Erythroblast (primary cell): ENCODE measurements around the gene HLX.

Experiments used
- GATA1 ChIP-seq: IDR thresholded peaks from 2 replicates; pipeline ENCODE4 v1.6.1; 2011; ENCODE audit warnings: low read depth, mild to moderate bottlenecking, control low read depth, low read length, moderate library complexity
- POLR2A ChIP-seq: IDR thresholded peaks from 2 replicates; pipeline ENCODE4 v1.6.1; 2011; ENCODE audit warnings: mild to moderate bottlenecking, low read length

GRCh38 chr1:220917101-220917500, 37.9 kb downstream of the HLX start:
- TF ChIP-seq POLR2A (no peak), GATA1 (no peak)
